HPDE6-E6E7 (cell line): ENCODE data around the gene SUMO2.
"Not testable (repeated sequence)": the region's sequence is repeated elsewhere in the genome, so short reads cannot be mapped to it uniquely, and the experiment has no call there.

ENCODE experiments used
- DNase-seq: peaks from one replicate; pipeline ENCODE4 v3.0.0; 2011; ENCODE audit warnings: missing footprints; ENCODE audit errors: extremely low spot score

The SUMO2 gene

DNA sequence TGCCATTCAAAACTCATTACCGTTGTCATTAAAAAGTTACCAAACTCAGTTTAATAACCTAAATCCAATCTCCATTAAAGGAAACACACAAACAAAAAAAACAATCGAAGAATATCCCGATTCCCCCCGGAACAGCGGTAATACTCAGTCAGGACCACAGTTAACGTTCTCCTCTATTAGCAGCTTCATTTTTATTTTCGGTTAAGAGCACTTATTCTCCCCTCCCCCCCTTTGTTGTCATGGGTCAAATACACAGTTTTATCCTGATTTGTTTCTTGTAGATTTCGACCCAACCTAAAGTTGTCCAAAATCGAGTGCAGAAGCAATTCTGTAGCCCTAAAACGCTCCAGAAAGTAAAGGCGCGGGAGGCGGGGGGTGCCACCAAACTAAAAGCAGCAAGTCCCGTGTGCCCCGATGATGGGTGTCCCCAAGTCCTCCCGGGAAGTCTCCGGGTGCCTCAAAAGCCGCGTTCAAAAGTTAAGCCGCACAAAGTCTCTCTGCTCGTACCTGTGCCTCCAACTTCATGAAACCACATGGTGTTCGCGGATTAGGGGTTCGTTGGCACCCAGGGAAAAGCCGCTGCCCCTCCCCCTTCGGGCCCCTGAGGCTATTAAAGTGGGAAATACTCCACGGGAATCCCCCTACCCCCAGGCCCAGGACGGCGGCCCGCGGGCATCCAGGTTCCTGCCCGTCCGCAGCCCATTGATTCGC is 996 bp downstream of the SUMO2 start:
- DNase-seq = no peak

DNA sequence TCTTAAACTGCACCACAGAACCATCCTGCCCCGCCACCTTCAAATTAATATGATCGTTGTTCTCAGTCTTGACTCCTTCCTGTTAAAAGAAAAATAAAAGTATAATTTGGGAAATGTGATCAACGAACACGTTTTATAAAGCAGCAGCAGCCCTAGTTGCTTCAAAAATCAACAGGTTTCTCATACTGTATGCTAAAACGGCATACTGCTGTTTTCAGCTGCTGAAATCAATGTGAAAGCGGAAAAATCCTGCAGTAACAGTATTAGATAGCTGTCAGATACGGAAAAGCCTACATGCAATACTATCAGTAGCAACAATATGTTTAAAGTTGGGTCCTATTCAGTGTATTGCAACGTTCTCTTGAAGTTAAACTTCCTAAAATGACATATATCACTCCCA is 1.6 kb downstream of the SUMO2 start:
- DNase-seq = no peak

DNA sequence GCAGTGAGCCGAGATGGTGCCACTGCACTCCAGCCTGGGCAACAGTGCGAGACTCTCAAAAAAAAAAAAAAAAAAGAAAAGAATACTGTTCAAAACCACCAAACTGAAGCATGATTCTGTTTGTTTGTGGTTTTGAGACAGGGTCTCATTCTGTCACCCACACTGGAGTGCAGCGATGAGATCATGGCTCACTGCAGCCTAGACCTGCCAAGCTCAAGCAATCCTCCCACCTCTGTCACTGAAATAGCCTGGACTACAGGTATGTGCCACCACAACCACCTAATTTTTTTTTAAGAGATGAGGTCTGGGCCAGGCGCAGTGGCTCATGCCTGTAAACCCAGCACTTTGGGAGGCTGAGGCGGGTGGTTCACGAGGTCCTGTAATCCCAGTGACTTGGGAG is 4.3 kb downstream of the SUMO2 start:
- no peak for DNase-seq

DNA sequence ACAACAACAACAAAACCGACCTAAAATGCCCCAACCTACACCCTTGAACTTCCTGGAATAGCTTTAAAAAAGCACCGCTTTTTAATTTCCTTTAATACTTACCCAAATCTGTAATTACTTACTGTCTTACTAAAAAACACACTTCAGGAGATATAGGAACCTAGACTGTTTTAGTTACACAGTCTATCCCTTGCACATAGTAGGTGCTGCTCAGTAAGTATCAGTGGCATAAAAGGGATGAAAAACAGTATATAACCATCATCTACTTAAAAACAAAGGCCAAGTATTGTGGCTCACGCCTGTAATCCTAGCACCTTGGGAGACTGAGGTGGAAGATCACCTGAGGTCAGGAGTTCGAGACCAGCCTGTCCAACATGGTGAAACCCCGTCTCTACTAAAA is 6.1 kb downstream of the SUMO2 start:
- DNase-seq = no peak

DNA sequence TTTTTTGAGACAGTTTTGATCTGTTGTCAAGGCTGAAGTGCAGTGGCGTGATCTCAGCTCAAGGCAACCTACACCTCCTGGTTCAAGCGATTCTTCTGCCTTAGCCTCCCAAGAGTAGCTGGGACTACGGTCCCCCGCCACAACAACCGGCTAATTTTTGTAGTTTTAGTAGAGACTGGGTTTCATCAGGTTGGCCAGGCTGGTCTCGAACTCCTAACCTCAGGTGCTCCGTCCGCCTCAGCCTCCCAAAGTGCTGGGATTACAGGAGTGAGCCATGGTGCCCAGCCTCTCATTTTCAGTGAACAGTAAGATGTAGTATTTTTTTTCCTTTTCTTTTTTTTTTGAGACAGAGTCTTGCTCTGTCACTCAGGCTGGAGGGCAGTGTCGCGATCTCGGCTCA is 7.8 kb downstream of the SUMO2 start:
- no peak for DNase-seq

DNA sequence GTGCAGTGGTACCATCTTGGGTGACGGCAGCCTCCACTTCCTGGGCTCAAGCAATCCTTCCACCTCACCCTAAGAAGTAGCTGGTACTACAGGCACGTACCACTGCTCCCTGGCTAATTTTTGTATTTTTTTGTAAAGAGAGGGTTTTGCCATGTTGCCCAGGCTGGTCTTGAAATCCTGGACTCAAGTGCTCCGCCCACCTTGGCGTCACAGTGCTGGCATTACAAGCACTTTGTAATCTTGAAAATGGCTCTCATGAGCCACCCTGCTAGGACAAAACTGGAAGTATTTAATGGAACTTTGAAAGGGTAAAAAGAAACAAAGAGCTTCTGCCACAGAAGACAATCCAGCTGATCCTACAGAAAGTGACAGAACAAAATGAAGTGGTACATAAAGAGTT is 9.2 kb downstream of the SUMO2 start:
- DNase-seq = no peak

DNA sequence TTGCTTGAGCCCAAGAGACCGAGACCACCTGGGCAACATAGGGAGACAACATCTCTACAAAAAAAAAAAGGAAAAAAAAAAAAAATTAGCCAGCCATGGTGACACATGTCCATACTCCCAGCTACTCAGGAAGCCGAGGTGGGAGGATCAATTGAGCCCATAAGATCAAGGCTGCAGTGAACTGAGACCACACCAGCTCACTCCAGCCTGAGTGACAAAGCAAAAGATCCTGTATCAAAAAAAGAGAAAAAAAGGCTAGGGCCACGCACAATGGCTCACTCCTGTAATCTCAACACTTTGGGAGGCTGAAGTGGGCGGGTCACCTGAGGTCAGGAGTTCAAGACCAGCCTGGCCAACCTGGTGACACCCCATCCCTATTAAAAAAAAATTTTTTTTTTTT is 13.8 kb downstream of the SUMO2 start:
- DNase-seq = no peak

DNA sequence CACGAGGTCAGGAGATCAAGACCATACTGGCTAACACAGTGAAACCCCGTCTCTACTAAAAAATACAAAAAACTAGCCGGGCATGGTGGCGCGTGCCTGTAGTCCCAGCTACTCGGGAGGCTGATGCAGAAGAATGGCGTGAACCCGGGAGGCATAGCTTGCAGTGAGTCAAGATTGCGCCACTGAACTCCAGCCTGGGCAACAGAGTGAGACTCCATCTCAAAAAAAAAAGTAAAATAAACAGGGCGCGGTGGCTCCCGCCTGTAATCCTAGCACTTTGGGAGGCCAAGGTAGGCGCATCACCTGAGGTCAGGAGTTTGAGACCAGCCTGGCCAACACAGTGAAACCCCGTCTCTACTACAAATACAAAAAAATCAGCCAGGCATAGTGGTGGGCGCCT is 18.2 kb downstream of the SUMO2 start:
- not testable (repeated sequence) for DNase-seq

DNA sequence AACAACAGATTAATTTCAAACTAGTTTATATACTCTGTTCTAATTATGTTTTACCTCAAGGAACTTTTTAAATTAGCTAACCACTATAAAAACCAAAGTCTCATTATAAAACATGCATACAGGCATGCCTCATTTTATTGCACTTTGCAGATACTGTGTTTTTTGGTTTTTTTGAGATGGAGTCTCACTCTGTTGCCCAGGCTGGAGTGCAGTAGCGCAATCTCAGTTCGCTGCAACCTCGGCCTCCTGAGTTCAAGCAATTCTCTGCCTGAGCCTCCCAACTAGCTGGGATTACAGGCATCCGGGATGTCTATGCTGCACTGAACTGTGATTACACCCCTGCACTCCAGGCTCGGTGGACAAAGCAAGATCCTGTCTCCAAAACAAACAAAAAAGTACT is 19.7 kb downstream of the SUMO2 start:
- no peak for DNase-seq

DNA sequence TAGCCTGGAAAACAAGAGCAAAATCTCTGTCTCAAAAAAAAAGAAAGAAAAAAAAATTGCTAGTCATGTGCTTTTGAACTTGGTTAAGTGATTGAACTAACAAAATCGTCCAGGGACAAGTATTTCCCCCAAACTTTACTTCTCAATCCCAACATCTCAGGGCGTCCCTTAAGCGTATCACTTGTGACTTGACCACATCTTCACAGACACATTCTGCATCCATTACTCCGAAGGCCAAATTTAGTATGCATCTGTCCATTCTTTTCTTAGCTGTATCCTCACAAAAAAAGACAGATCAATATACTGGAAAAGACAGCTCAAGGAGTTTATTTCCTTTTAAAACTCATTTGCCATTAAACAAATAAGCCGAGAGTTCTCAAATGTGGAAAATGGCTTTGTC is 22.5 kb downstream of the SUMO2 start:
- no peak for DNase-seq

DNA sequence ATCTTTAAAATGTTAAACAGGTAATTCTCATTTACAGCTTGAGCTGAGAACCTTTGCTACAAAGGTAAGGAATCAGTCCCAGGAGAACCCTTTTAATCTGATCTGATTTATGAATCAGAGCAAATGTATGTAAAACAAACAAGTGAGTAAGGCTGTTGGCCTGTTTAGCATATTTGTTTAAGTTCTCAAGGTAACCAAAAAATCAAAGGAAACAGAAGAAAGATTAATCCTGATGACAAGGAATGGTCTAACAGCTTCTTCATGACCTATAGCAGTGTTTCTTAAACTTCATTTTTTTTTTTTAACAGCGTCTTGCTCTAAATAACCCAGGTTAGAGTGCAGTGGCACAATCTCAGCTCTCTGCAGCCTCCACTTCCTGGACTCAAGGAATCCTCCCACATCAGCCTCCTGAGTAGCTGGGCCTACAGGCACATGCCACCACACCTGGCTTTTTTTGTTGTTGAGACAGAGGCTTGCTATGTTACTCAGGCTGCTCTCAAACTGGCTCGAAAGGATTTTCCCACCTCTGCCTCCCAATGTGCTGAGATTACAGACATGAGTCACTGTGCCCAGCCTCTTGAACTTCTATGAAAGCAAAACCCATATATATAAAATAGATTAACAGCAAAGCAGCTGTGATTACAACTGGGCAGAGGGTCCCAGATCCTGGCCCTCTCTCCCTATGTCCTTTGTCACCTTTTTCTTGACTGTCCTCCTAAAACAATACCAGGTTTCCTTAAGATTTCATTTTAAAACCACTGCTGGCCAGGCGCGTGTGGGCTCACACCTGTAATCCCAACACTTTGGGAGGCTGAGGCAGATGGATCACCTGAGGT is 23.3 kb downstream of the SUMO2 start:
- no peak for DNase-seq

DNA sequence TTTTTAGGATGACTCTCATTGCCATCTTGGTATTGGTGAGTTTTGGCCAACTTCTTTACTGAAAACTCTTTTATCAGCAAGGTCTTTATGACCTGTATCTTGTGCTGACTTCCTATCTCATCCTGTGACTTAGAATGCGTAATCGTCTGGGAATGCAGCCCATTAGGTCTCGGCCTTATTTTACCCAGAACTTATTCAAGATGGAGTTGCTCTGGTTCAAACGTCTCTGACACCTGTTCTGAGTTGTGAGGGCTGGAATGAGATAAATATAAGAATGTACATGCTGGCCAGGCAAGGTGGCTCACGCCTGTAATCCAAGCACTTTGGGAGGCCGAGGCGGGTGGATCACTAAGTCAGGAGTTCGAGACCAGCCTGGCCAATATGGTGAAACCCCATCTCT is 24.3 kb downstream of the SUMO2 start:
- not testable (repeated sequence) for DNase-seq

DNA sequence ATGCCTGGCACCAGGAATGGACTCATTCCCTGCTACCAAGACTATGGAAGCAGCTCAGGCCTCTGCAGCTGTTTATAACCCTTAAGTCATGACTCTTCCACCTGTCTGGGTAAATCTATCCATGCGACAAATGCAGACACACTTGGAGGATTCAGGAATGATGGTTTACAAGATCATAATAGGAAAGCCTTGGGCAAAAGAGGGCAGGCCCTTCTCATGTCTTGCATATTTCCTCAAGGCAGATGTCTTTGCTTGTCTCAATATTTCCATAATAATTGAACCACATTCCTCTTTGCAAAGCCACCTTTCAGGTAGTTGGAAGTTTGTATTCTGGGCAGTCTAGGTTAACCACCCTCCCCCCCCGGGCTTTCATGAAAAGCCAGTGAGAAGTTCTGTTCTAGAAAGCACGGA is 27.6 kb downstream of the SUMO2 start:
- no peak for DNase-seq

DNA sequence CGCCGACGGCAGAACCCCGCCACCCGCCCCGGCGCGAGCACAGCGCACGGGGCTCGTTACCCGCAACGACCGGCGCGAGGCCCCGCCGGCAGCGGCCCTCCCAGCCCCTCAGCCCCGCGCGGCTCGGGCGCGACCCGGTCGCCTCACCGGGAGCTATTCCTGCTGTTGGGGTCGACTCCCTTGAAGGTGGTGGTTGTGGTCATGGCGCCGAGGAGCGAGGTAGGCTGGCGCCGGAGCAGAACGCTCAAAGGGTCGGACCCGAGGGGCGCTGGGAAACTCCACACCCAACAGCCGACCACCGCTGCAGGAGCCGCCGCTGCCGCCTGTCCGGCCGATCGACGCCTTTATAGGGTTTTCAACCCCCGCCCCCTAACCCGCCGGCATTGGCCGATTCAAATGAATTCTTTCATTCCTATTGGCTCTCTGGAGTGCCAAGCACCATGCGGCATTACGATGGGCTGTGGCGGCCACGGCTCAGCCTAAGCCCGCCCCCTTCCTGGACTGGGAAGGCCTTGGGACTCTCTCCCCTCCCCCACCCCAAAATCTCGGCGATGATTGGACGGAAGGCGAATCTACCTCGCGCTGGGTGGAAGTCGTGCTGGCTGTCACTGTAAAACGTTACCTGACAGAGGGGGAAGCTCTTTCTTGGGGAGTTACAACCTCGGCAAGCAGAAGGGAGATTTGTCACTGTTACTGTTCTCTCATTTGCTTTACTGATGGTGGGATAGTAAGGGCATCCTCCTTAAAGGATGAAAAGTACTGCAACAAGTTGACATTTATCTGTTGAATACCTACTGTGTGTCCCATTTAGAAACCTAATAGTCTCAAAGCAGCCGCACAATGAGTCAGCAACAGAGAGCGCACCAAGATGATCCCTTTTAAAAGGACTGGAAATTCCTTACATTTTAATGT is 28.3 kb downstream of the SUMO2 start, which contains the start of gene JPT1:
JPT1 (minus strand) TSS at position 318 of the 912 bp plus-strand sequence; CDS start at position 203, 115 bp downstream.
- peak; percentile 97 for DNase-seq

DNA sequence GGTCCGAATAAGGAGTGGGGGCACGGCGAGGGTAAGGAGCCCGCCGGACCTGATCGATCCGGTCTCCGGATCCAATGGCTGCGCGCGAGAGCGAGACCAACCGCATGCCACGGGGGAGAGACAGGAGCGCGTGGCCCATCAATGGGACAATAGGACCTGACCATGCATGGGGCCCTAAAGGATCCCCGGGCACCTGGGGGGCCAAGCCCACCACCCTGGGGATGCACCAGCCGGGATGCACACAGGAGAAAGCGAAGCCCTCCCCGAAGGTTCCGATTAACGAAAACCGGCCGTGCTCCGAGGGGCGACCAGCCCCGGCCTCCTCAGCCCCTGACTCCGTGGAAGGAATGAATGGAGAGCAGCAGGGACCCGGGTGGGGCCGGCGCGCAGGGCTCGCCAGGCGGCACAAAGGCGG is 29.0 kb downstream of the SUMO2 start:
- no peak for DNase-seq

DNA sequence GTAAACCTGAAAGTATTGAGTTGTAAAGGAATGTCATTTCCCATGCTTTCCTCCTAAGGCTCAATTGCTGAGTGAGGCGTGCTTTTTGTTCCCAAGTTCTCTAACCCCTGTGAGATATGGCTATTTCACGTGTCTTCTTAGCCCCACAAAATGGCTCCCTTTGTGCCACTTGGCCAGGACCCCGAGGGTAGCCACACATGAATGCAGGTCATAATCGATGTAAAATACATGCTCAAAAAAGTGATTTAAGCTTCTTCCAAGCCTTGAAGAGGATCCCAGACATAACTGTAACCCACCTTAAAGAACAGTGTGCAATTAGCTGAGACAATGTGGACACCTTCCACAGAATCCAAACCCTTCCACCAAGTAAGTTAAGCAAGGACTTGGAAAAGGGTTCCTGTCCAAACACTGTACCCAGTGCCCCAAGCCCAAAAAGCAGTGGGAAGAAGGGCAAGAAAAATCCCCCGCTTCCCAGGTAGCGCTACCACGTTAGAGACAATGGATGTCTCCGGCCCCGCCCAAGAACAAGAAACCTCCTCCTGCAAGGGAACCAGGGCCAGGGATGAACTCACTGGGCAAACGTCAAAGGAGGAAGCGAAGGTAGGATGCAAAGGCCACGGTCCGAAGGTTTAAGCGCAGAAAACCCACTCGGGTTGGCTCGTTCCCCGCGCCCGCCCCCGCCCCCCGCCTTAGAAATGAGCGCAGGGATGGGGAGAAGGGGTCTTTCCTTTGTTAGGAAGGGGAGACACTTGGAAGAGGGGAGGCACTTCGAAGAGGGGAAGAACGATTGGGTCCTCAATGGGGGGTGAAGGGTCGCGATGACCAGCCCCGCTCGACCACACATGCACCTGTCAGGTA is 29.6 kb downstream of the SUMO2 start:
- DNase-seq = no peak

DNA sequence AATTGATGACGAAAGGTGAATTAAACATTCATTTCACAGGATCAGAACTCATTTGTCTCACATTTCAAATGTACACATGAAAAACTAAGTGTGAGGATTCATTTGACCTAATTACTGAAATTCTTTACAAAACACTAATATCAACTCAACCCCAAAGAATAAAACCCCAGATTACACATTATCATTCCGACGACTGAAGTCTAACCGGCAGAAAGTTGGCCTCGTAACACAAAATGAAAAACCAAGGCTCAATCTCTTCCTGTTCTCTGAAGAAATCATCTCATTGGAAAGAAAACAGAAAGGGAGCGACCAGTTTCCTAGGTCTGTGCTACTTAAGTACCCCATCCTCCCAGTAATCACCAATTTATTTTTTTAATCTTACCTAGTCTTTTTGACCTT is 30.2 kb downstream of the SUMO2 start:
- DNase-seq = no peak

DNA sequence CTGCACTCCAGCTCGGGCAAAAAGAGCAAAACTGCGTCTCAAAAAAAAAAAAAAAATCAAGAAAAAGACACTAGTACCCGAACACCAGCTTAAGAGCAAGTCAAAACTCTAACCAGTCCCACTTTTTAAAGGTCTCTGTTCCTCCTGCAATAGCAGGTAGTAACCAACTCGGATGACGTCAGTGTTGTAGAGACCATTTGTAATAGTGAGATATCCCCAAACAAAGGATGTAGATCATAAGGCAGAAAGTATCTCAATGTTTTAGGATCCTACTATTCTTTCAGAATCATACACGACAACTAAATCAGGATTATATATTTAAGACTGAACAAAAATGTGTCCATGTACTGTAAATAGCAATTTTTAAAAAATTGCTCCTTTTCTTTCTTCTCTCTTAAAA is 30.8 kb downstream of the SUMO2 start:
- DNase-seq = no peak

DNA sequence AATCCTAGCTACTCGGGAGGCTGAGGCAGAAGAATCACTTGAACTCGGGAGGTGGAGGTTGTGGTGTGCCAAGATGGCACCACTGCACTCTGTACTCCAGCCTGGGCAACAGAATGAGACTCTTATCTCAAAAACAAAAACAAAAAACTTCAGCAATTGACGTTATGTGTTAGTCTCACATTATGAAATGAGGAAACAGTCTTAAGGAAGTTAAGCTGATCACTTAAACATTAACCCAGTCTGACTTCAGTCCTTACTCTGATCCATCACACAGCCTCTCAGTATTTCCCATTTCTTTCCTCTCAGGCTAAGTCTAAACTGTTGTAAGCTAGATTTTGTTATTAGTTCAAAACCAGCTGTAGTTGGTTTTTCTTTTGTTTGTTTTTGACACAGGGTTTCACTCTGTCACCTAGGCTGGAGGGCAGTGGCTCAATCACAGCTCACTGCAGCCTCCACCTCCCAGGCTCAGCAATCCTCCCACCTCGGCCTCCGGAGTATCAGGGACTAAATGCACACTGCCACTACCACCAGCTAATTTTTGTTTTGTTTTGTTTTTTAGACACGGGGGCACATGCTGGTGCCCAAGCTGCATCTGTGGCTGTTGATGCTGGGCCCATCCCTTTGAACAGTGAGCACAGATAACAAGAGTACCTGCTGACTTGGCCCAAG is 34.7 kb downstream of the SUMO2 start:
- no peak for DNase-seq

DNA sequence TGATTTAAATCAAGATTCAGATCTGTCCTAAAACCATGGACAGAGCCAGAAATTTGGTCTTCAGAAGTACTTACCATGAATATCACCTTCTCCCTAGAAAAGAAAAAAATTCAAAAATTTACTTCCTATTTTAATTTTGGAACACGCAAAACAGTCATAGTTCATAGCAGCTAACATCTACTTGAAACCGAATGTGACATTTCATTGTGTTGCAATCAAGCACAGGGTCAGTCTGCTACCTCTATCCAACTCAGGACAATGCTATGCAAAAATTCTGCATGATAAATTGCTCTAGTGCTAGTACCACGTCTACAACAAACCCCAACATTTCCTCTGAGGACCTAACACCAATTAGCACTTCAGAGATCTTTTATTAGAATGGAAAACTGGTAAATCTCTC is 36.2 kb downstream of the SUMO2 start:
- DNase-seq = no peak
